GM06990 (cell line): ENCODE data around the gene MRGPRF.

ENCODE experiments used
- DNase-seq: peaks from one replicate; pipeline ENCODE4 v3.0.0-alpha.2; 2011; ENCODE audit not compliant: insufficient read length; ENCODE audit errors: extremely low read depth
- H3K27me3 ChIP-seq: replicated peaks from 2 replicates; pipeline ENCODE4 v1.6.0; 2011; ENCODE audit warnings: low read length; ENCODE audit not compliant: control insufficient read depth, insufficient read depth
- H3K36me3 ChIP-seq: 2 replicates; pipeline ENCODE4 v1.5.1; 2011; ENCODE audit warnings: low read length; ENCODE audit not compliant: control insufficient read depth, insufficient read depth
- H3K4me3 ChIP-seq: replicated peaks from 2 replicates; pipeline ENCODE4 v1.5.1; 2011; ENCODE audit warnings: low read depth, mild to moderate bottlenecking, control low read depth, low read length
- CTCF ChIP-seq: IDR thresholded peaks from 2 replicates; pipeline ENCODE4 v1.5.1; 2011; ENCODE audit warnings: low read length, control low read depth, mild to moderate bottlenecking, inconsistent platforms; ENCODE audit not compliant: insufficient read depth, poor library complexity, severe bottlenecking

MRGPRF gene

GRCh38 chr11:69011624-69012091 lies 1.4 kb downstream of the MRGPRF start:
- peaks cover 3% of the 10 kb centered on the region; the same call in 1 of the 2 replicates for H3K27me3 ChIP-seq
- no peak for TF ChIP-seq CTCF
- DNase-seq, result no peak
- H3K36me3 ChIP-seq, result no peaks in the 10 kb centered on the region
- H3K4me3 ChIP-seq, result no peak overlapping the region

GRCh38 chr11:69010964-69011623 lies 2.0 kb downstream of the MRGPRF start:
- Histone ChIP-seq H3K27me3 (peaks cover 3% of the 10 kb centered on the region; the same call in 1 of the 2 replicates), H3K4me3 (no peak overlapping the region)
- peak; percentile 39 for DNase-seq

GRCh38 chr11:69010361-69010891 lies 2.6 kb downstream of the MRGPRF start:
- Histone ChIP-seq H3K4me3 (no peak overlapping the region), H3K27me3 (peaks cover 3% of the 10 kb centered on the region; the same call in 1 of the 2 replicates)
- DNase-seq, result no peak

More at GRCh38 chr11:69010964-69011623, 2.0 kb downstream of the MRGPRF start:
- H3K36me3 ChIP-seq, result no peaks in the 10 kb centered on the region
- TF ChIP-seq CTCF, result no peak

GRCh38 chr11:69009441-69010211 lies 3.4 kb downstream of the MRGPRF start:
- no peak for DNase-seq
- H3K27me3 ChIP-seq, result peaks cover 3% of the 10 kb centered on the region; the same call in 1 of the 2 replicates
- H3K36me3 ChIP-seq, result no peaks in the 10 kb centered on the region
- no peak overlapping the region for H3K4me3 ChIP-seq
- no peak for TF ChIP-seq CTCF

More at GRCh38 chr11:69010361-69010891, 2.6 kb downstream of the MRGPRF start:
- TF ChIP-seq CTCF, result no peak
- no peaks in the 10 kb centered on the region for H3K36me3 ChIP-seq

GRCh38 chr11:69008737-69009440 lies 4.2 kb downstream of the MRGPRF start:
- H3K4me3 ChIP-seq, result no peak overlapping the region
- no peak for DNase-seq
- TF ChIP-seq CTCF, result no peak
- no peaks in the 10 kb centered on the region for H3K36me3 ChIP-seq
- H3K27me3 ChIP-seq, result peaks cover 3% of the 10 kb centered on the region; the same call in 1 of the 2 replicates
